Astrocyte (in vitro differentiated cells and primary cell): ENCODE data around the gene FAAH.

Source experiments
- CTCF ChIP-seq: IDR thresholded peaks from 2 replicates; pipeline ENCODE4 v1.5.1; 2011; ENCODE audit warnings: low read depth, mild to moderate bottlenecking, inconsistent platforms, low read length, moderate library complexity; ENCODE audit not compliant: insufficient read depth
- EZH2 ChIP-seq: IDR thresholded peaks from 2 replicates; pipeline ENCODE4 v1.6.1; 2012; ENCODE audit warnings: mild to moderate bottlenecking, low read length, inconsistent platforms; ENCODE audit not compliant: insufficient read depth

GRCh38 chr1:46364612-46365011, 29.5 kb upstream of the FAAH start:
- no peak for TF ChIP-seq CTCF
- no peak for TF ChIP-seq EZH2
